ENCODE measurements around the gene FOXE3.

FOXE3 gene

DNA sequence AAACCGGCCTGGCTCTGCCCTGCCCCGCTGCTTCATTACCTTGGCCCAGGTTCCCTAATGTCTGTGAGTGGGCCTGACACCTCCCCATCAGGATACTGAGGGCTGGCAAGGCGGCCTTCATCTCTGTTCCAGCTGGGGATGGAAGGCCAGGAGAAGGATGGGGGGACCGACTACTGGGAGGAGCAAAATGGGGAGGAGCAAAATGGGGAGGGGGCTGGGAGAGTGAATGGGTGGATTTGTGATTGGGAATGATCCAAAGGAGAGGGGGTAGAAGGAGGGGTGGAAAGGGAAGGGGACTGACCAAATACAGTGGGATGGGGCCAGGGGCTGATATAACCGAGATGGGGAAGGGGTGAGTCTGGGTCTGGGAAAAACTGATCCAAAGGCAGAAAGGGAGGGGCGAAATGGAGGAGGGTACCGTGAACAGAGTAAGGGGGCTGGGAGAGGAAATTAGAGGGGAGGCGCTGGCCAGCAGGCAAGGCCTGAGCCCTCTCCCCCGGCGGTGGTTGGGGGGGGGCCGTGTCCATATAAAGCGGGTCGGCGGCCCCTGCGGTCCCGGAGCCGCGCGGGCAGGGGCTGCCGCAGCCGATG lies at the start of gene FOXE3:
FOXE3 (plus strand) TSS at position 558 of the 591 bp plus-strand sequence; CDS start at position 589, 31 bp downstream.
- H3K27ac ChIP-seq (ENCODE audit: low read length): no peak within 1 kb of the TSS
- H3K27me3 ChIP-seq (ENCODE audit: insufficient read depth, low read length, poor library complexity): no peaks in the 10 kb centered on the region
- DNase-seq (no peak), ATAC-seq (ENCODE audit: insufficient read depth, low read depth) (no peak)
- H3K4me2 ChIP-seq (ENCODE audit: insufficient read depth, low read length): no peak within 1 kb of the TSS
- no peaks in the 10 kb centered on the region for H3K36me3 ChIP-seq (ENCODE audit: insufficient read depth, low read length)
- no peaks in the 10 kb centered on the region for H3K9me3 ChIP-seq (ENCODE audit: insufficient read depth, low read length, severe bottlenecking)
- TF ChIP-seq, protein P1, sequence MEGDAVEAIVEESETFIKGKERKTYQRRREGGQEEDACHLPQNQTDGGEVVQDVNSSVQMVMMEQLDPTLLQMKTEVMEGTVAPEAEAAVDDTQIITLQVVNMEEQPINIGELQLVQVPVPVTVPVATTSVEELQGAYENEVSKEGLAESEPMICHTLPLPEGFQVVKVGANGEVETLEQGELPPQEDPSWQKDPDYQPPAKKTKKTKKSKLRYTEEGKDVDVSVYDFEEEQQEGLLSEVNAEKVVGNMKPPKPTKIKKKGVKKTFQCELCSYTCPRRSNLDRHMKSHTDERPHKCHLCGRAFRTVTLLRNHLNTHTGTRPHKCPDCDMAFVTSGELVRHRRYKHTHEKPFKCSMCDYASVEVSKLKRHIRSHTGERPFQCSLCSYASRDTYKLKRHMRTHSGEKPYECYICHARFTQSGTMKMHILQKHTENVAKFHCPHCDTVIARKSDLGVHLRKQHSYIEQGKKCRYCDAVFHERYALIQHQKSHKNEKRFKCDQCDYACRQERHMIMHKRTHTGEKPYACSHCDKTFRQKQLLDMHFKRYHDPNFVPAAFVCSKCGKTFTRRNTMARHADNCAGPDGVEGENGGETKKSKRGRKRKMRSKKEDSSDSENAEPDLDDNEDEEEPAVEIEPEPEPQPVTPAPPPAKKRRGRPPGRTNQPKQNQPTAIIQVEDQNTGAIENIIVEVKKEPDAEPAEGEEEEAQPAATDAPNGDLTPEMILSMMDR (IDR thresholded peaks at IDR 0.05; ENCODE audit: borderline replicate concordance, extremely low read depth, low read length, poor library complexity, severe bottlenecking): no peak
- TF ChIP-seq EZH2 (IDR thresholded peaks at IDR 0.05; ENCODE audit: borderline replicate concordance, low read depth, low read length, severe bottlenecking): no peak
- peaks cover 3% of the 10 kb centered on the region for H4K20me1 ChIP-seq (ENCODE audit: insufficient read depth, low read length)
- no peak within 1 kb of the TSS for H2AFZ ChIP-seq (ENCODE audit: low read depth, low read length)
- no peak within 1 kb of the TSS for H3K9ac ChIP-seq (ENCODE audit: low read depth, low read length)
- H3K4me1 ChIP-seq (ENCODE audit: insufficient read depth, low read length): no peaks in the 10 kb centered on the region
- no peaks in the 10 kb centered on the region for H3K79me2 ChIP-seq (ENCODE audit: insufficient read depth, low read length)
- no peak within 1 kb of the TSS for H3K4me3 ChIP-seq (ENCODE audit: low read depth in 1 of 2, low read length in 2 of 2)

DNA sequence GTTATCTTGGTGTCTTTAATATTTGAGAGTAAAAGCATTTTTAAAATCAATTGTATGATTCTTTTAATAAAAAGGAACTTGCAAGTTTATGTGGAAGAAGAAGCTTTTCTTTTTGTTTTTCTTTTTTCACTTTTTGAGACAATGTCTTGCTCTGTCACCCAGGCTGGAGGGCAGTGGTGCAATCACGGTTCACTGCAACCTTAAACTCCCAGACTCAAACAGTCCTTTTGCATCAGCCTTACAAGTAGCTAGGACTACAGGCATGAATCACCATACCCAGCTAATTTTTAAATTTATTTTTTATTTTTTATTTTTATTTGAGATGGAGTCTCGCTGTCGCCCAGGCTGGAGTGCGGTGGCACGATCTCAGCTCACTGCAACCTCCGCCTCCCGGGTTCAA lies 48.4 kb upstream of the FOXE3 start:
- H3K9me3 ChIP-seq (ENCODE audit: insufficient read depth, low read length, severe bottlenecking): no peaks in the 10 kb centered on the region
- H4K20me1 ChIP-seq (ENCODE audit: insufficient read depth, low read length): peaks cover 15% of the 10 kb centered on the region; the same call in 1 of the 2 replicates
- no peak for TF ChIP-seq EZH2 (IDR thresholded peaks at IDR 0.05; ENCODE audit: borderline replicate concordance, low read depth, low read length, severe bottlenecking)
- TF ChIP-seq, protein P1 (IDR thresholded peaks at IDR 0.05; ENCODE audit: borderline replicate concordance, extremely low read depth, low read length, poor library complexity, severe bottlenecking): no peak
- H3K27ac ChIP-seq (ENCODE audit: low read length): no peak overlapping the region
- no peak overlapping the region for H3K4me3 ChIP-seq (ENCODE audit: low read depth in 1 of 2, low read length in 2 of 2)
- H3K36me3 ChIP-seq (ENCODE audit: insufficient read depth, low read length): peaks cover 44% of the 10 kb centered on the region
- H3K9ac ChIP-seq (ENCODE audit: low read depth, low read length): no peak overlapping the region
- H3K79me2 ChIP-seq (ENCODE audit: insufficient read depth, low read length): peaks cover 34% of the 10 kb centered on the region
- H3K27me3 ChIP-seq (ENCODE audit: insufficient read depth, low read length, poor library complexity): no peaks in the 10 kb centered on the region
- DNase-seq: no peak
- no peak overlapping the region for H2AFZ ChIP-seq (ENCODE audit: low read depth, low read length)
- peaks cover 8% of the 10 kb centered on the region for H3K4me1 ChIP-seq (ENCODE audit: insufficient read depth, low read length)
- ATAC-seq (ENCODE audit: insufficient read depth, low read depth): no peak
- H3K4me2 ChIP-seq (ENCODE audit: insufficient read depth, low read length): no peak overlapping the region

DNA sequence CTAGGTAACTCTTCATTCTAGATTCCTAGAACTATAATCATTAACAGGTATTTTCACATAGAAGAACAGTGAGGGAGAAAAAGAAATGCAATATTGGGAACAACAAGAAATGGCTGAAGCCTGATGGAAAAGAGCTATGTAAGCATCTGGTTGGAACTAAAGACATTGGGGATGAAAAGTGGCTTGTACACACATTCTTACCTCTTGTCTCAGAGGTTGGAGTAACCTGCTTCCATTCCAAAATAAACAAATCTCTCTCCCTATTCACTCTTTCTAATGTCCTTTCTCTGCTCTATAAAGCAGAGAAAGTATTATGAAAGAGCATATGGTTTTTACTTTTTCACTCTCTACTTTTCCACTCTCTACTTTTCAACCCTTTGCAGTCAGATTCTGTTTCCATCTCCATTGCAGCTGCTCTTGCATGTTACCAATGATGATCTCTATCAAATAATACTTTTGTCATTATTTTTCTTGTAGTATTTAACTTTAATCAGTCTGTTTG lies 45.0 kb upstream of the FOXE3 start:
- no peak for ATAC-seq (ENCODE audit: insufficient read depth, low read depth)

More for the DNA sequence above, 45.0 kb upstream of the FOXE3 start:
- Histone ChIP-seq H3K4me1 (ENCODE audit: insufficient read depth, low read length) (no peaks in the 10 kb centered on the region), H2AFZ (ENCODE audit: low read depth, low read length) (no peak overlapping the region), H4K20me1 (ENCODE audit: insufficient read depth, low read length) (no peaks in the 10 kb centered on the region; the same call in 1 of the 2 replicates), H3K4me2 (ENCODE audit: insufficient read depth, low read length) (no peak overlapping the region), H3K27ac (ENCODE audit: low read length) (no peak overlapping the region), H3K27me3 (ENCODE audit: insufficient read depth, low read length, poor library complexity) (no peaks in the 10 kb centered on the region), H3K79me2 (ENCODE audit: insufficient read depth, low read length) (peaks cover 12% of the 10 kb centered on the region), H3K9me3 (ENCODE audit: insufficient read depth, low read length, severe bottlenecking) (no peaks in the 10 kb centered on the region), H3K9ac (ENCODE audit: low read depth, low read length) (no peak overlapping the region), H3K36me3 (ENCODE audit: insufficient read depth, low read length) (peaks cover 65% of the 10 kb centered on the region), H3K4me3 (ENCODE audit: low read depth in 1 of 2, low read length in 2 of 2) (no peak overlapping the region)
- no peak for DNase-seq
- no peak for TF ChIP-seq EZH2 (IDR thresholded peaks at IDR 0.05; ENCODE audit: borderline replicate concordance, low read depth, low read length, severe bottlenecking)
- TF ChIP-seq, protein P1 (IDR thresholded peaks at IDR 0.05; ENCODE audit: borderline replicate concordance, extremely low read depth, low read length, poor library complexity, severe bottlenecking): no peak
